ENCODE measurements around the gene NAV2. TPM values are rescaled to one million over a fixed set of nuclear protein-coding genes. Genes with fewer than 3 reads are reported as not detected.
A peak's percentile ranks its signal among the peaks of the same experiment; 100 is the strongest.

The NAV2 gene
- total RNA-seq, 1 donor from 2014 or later: 6.8 TPM

GRCh38 chr11:19814421-19814820 is 101.8 kb downstream of the NAV2 start:
- DNase-seq: peak; percentile 22

DNA sequence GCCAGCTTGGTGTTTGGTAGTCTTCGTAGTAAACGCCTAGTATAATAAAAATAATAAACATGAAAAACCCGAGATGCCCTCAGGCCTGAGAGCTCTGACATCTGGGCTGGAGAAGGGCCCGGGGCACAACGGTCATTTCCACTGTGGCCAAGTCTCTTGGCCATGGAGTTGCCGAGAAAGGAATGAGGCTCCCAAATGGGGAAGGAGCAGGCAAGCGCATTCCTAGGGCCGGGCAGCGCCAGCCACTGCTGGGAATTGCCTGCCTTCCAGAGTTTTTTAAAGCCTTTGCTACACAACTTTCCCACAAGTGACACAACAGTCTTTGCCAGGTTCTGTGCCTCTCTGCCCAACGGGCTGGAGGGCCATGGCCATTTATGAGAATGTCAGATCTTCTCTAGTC is 103.4 kb downstream of the NAV2 start:
- DNase-seq: no peak

DNA sequence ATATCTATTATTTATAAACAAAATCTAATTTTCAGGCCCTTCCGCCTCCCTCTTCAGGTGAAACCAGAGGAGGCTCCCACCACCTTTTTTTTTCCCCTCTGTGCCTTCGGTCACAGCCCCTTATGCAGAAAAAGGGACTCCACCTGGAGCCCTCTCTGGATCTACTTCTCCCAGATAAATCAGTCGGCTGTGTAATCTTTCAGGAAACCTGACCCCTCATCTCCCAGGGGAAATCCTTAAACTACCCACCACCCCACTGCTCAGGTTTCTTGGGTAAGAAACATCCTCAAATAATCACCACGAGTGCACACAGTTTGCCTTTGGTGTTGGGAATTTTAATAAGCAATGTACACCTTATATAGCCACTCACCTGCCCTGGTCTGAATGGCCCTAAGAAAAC is 104.2 kb downstream of the NAV2 start:
- no peak for DNase-seq

DNA sequence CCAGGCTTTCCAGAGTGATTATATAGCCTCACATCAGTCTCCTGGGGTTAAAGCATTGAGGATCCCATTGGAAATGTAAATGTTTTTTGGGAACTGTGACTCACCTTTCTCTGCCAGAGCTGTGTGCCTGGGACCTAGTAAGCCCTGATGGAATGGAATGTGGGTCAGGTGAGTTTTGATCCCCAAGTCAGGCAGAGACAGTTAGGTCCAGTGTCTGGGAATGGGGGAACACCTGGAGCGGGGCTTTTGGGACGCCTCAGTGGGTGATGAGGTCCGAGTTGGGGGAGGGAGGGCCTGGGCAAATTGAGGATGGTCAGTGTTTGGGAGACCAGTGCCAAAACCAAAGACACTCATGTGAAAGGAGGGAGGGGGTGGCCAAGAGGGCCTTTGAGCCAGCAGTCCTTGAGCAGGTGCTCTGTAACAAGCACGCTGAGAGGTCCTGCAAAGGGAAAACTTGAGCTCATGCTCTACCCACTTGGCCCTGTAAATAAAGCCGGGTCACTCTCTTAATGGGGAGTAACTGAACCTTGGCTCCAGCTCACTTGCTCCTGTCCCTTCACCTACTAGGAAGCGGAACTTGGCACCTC is 104.7 kb downstream of the NAV2 start:
- DNase-seq: no peak

- no peak for DNase-seq
Observed at GRCh38 chr11:19817870-19818269, 105.2 kb downstream of the NAV2 start.

DNA sequence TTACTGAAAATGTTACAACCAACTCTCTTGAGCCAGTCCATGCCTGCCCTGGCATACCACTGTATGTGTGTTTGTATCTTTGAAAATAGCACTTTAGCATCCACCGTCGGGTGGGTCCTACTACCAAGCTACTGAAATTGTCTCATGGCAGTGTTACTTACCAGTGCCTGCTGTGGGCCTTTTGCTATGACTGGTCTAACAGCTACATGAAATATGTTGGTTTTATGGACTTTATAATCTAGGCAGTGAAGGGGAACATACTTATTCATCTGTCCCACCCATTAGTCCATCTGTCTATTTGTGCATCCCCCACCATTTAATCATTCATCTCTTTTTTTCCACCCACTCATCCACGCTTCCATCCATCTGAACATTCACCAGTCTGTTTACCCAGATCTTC is 106.0 kb downstream of the NAV2 start:
- no peak for DNase-seq

DNA sequence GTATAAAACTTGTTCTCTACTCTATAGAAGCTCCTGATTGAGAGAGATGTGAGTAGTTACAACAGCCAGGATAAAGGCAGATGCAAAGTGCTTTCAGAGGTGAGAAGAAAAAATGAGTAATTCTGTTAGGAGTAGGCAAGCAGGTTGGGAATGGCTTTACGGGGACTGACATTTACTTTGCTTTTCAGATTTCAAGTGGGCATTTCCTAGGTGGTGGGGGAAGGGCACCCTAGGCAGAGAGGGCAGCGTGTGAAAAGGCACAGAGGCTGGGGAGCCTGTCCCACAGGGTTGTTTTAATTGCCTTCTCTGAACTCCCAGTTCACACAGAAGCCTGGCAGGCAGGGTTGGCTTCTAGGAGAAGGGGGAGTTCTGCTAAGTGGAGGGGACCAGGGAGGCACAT is 106.5 kb downstream of the NAV2 start:
- DNase-seq: no peak

DNA sequence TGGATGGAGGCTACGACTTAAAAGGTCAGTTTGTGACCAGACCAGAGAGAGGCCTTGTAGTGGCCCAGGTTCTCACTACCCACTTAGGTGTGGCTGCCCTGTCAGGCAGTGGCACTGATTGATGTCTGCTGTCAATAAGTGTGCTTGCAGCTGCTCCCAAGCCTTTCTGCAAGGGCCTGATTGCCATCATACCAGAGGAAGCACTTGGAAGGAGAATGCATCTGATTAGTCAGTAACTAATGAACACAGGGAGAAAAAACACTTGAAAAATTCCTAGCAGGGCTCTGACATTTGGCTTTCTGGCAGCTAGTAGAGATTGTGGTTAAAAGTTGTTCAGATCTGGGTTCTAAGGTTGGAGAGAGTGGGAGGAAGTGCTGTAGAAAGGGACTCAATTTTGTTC is 107.5 kb downstream of the NAV2 start:
- peak; percentile 33 for DNase-seq

- no peak for DNase-seq
Observed at GRCh38 chr11:19821412-19821875, 108.8 kb downstream of the NAV2 start.

GRCh38 chr11:19821993-19822392 is 109.4 kb downstream of the NAV2 start:
- DNase-seq: no peak

GRCh38 chr11:19822531-19822930 is 109.9 kb downstream of the NAV2 start:
- DNase-seq: no peak

GRCh38 chr11:19826606-19827005 is 114.0 kb downstream of the NAV2 start:
- DNase-seq: no peak

DNA sequence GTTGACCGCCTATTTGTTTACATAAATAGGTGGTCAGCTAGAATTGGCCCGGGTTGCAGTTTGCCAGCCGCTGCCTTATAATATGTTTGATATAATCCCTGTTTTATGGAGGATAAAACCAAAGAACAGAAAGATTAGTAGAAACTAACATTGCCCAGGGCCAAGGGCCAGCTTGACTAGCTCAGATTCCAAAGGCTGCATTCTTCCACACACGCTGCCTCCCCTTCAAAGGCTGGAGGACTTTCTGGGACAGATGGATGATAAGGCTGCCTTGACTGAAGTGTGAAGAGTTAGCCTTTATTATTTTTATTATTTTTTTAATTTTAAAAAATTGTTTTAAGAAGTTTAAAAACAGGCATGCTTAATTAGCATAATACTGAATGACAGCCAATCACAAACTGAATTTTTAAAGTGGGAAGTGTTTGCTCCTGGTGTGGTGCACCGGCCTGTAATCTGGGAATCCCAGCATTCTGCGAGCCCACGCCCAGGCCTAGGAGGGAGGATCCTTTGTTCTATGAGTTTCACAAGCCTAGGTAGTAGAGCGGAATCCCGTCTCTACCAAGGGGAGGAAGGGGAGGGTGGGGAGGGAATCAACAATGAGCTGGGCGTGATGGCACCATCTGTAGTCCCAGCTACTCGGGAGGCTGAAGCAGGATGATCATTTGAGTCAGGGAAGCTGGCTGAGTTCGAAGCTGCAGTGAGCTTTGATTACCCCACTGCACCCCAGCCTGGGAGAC is 114.9 kb downstream of the NAV2 start:
- no peak for DNase-seq

- DNase-seq: no peak
Observed at GRCh38 chr11:19828382-19829108, 115.9 kb downstream of the NAV2 start.

DNA sequence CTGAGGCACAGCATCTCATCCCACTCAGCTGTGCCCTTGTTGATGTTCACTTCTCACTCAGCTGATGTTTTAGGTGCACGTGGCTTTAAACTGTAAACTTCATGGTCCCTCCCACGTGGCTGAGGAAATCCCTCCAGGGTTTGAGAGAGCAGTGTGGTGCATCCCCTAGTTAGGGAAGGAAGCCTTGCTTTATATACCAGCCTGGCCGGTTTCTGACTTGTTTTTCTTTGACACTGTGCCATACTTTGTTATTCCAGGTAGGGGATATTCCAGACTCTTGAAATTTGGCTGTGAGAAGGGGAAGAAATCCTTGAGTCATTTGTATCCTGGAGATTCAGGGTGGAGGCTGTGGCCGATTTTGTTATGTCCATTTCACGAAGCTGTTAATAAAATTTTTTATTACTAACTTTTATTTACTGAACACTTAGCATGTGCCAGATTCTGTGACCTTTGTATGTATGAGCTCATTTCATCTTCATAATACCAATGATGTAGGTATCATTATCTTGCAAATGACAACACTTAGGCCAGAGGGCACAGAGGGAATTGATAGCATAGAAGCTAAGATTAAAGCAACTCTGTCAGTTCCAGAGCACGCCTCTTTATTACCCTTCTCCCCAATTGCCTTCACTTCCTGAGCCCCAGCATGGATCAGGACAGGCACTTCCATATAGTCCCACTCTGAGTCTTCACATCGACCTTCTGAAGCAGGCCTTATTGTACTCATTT is 116.6 kb downstream of the NAV2 start:
- DNase-seq: peak; percentile 32

GRCh38 chr11:19832086-19832750 is 119.6 kb downstream of the NAV2 start:
- DNase-seq: no peak

- DNase-seq: no peak
Observed at GRCh38 chr11:19832901-19833300, 120.3 kb downstream of the NAV2 start.

GRCh38 chr11:19834771-19835170 is 122.1 kb downstream of the NAV2 start:
- no peak for DNase-seq

DNA sequence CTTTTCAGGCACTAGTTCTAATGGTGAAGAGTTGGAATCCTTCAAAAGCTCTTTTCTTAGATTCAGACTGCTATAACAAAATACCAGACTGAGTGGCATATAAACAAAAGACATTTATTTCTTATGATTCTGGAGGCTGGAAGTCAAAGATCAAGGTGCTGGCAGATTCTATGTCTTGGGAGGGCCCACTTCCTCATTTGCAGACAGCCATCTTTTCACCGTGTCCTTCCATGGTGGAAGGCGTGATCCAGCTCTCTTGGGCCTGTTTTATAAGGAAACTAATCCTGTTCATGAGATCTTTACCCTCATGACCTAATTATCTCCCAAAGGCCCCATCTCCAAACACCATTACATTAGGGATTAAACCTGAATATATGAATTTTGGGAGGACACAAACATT is 124.0 kb downstream of the NAV2 start:
- DNase-seq: no peak

- no peak for DNase-seq
Observed at GRCh38 chr11:19838994-19839768, 126.5 kb downstream of the NAV2 start.

DNA sequence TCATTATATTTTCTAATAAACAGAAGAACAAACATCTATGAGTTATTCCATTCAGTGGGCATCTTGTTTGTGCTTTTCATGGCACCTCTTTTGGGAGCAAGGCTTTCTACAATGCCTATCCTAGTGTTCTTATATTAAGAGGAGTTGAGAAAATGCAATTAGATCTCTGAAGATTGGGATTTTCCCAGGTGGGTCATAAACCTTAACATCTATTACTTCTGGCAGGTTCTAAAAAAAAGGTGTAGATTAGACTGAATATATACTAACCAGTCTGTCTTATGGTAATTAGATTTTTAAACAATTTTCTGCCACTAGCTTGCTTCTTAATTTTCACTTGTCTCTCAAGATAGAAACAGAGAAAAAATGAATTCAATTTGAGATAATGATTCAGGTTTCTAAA is 128.3 kb downstream of the NAV2 start:
- no peak for DNase-seq

DNA sequence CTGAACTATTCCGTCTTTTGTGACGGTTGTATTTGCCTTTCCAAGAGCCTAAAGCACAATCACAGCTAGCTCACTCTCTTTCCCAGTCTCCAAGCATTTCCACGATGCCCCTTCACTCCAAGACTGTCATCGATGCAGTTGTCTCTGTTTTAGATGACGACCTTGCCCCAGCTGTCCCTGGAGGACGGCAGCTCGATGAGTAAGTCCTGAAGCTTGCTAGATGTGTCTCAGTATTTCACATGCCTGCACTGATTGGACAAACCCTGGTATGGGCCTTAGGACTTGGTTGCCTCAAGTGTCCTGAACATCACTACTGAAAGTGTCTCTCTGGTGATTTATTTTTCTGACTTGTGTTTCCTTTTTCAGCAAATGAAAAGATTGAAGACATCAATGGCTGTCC is 129.9 kb downstream of the NAV2 start:
- no peak for DNase-seq
